ACC112 (cell line): ENCODE data around the gene FBXO8.
"Not testable (repeated sequence)": the region's sequence is repeated elsewhere in the genome, so short reads cannot be mapped to it uniquely, and the experiment has no call there.

Experiments used
- H2AFZ ChIP-seq: fragments of 200-600 bp; sonication (generic); one replicate; pipeline ENCODE4 v1.6.0; 2017; ENCODE audit warnings: antibody characterized with exemption, low read length; ENCODE audit not compliant: unreplicated experiment
- H3K27ac ChIP-seq: fragments of 200-600 bp; sonication (generic); 2 replicates; pipeline ENCODE4 v1.5.1; 2014; ENCODE audit warnings: low read depth, mild to moderate bottlenecking, antibody characterized with exemption, low read length, moderate library complexity
- H3K27me3 ChIP-seq: fragments of 200-600 bp; sonication (generic); 2 replicates; pipeline ENCODE4 v1.6.1; 2014; ENCODE audit warnings: mild to moderate bottlenecking, antibody characterized with exemption, low read length, moderate library complexity, mixed read lengths; ENCODE audit not compliant: insufficient read depth
- H3K36me3 ChIP-seq: fragments of 200-600 bp; sonication (generic); 2 replicates; pipeline ENCODE4 v1.6.1; 2016; ENCODE audit warnings: mild to moderate bottlenecking, antibody characterized with exemption, low read length, moderate library complexity, mixed read lengths; ENCODE audit not compliant: insufficient read depth
- H3K4me1 ChIP-seq: fragments of 200-600 bp; sonication (generic); one replicate; pipeline ENCODE4 v1.6.1; 2016; ENCODE audit warnings: low read length, mixed read lengths; ENCODE audit not compliant: insufficient read depth, unreplicated experiment, control insufficient read depth
- H3K4me3 ChIP-seq: fragments of 200-600 bp; sonication (generic); 2 replicates; pipeline ENCODE4 v1.5.1; 2014; ENCODE audit warnings: mild to moderate bottlenecking, low read depth, low read length
- H3K79me2 ChIP-seq: fragments of 200-600 bp; sonication (generic); one replicate; pipeline ENCODE4 v1.6.0; 2016; ENCODE audit warnings: low read length; ENCODE audit not compliant: control insufficient read depth, unreplicated experiment, insufficient read depth

Gene FBXO8

DNA sequence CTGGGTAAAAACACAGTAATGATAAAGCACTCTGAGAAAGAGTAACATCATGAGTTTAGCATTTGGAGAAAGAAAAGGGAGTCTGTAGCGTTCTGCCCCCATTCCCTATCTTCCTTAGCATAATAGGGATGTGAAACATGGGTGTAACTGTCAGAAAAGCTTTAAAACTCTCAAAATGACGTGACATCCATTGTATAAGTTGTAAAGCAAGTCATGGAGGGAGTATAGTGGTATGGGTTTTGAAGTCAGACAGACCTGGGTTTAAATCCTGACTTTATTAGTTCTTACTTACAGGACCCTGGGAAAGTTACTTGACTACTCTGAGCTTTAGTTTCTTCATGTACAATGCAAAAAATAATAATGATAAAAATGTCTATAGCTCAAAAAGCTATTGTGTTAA lies 17.1 kb downstream of the FBXO8 start:
- Histone ChIP-seq H3K4me3 (no peak overlapping the region), H3K4me1 (peaks cover 5% of the 10 kb centered on the region), H3K79me2 (peaks cover 4% of the 10 kb centered on the region), H3K36me3 (no peaks in the 10 kb centered on the region), H3K27ac (no peak overlapping the region), H3K27me3 (no peaks in the 10 kb centered on the region), H2AFZ (no peak overlapping the region)

DNA sequence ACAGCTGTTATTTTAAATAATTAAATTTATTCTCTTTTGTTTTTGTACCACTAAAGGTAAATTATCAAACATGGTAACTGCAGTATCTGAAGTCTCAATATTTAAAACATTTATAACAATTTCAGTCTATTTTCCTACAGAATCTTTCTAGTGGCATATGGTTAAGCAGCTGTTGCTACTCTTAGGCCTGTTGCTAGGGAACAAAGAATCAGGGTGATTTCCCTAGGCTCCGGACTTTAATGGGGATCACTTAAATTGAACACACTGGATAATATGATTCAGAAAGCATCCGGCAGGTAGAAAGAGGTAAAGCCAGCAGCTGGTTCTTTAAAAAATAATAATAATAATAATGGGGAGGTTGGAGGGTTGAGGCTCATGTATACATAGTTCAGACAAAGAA lies 17.6 kb downstream of the FBXO8 start:
- Histone ChIP-seq H3K4me1 (peaks cover 5% of the 10 kb centered on the region), H3K27me3 (no peaks in the 10 kb centered on the region), H3K27ac (no peak overlapping the region), H3K79me2 (peaks cover 4% of the 10 kb centered on the region), H3K36me3 (no peaks in the 10 kb centered on the region), H3K4me3 (no peak overlapping the region), H2AFZ (no peak overlapping the region)

GRCh38 chr4:174263445-174263736 lies 20.1 kb downstream of the FBXO8 start:
- H2AFZ ChIP-seq, result no peak overlapping the region
- no peaks in the 10 kb centered on the region for H3K36me3 ChIP-seq
- H3K27me3 ChIP-seq, result no peaks in the 10 kb centered on the region
- peaks cover 17% of the 10 kb centered on the region for H3K4me1 ChIP-seq
- H3K27ac ChIP-seq, result no peak overlapping the region
- H3K79me2 ChIP-seq, result peaks cover 4% of the 10 kb centered on the region
- no peak overlapping the region for H3K4me3 ChIP-seq

GRCh38 chr4:174262624-174263444 lies 20.6 kb downstream of the FBXO8 start:
- Histone ChIP-seq H3K79me2 (peaks cover 4% of the 10 kb centered on the region), H3K4me3 (no peak overlapping the region), H2AFZ (no peak overlapping the region), H3K36me3 (no peaks in the 10 kb centered on the region), H3K27ac (no peak overlapping the region), H3K27me3 (no peaks in the 10 kb centered on the region), H3K4me1 (peaks cover 17% of the 10 kb centered on the region)

GRCh38 chr4:174261432-174261831 lies 22.0 kb downstream of the FBXO8 start:
- H3K27ac ChIP-seq, result not testable (repeated sequence)
- peak overlapping the region; percentile 13; the same call in 1 of the 2 replicates for H3K4me3 ChIP-seq

DNA sequence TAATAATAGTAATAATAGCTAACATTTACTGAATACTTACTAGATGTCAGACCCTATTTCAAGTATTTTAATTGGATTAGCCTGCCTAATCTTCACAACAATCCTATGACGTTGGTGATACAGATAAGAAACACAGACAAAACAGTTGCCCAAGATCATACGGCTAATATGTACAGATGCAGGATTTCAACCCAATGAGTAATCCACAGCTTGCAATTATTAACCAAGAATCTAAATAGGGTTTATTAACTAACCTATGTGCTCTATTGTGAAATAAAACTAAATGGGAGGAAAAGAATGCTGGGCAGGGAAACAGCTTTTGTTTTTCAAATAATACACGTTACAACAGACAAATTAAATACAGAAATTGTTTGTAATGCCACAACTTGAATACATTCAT lies 23.4 kb downstream of the FBXO8 start:
- H3K27me3 ChIP-seq, result no peaks in the 10 kb centered on the region
- peaks cover 4% of the 10 kb centered on the region for H3K79me2 ChIP-seq
- H2AFZ ChIP-seq, result no peak overlapping the region
- peak overlapping the region; percentile 58; the same call in 1 of the 2 replicates for H3K4me3 ChIP-seq
- H3K4me1 ChIP-seq, result peaks cover 36% of the 10 kb centered on the region
- no peaks in the 10 kb centered on the region for H3K36me3 ChIP-seq
- H3K27ac ChIP-seq, result peak overlapping the region; percentile 27; the same call in 1 of the 2 replicates

More at GRCh38 chr4:174261432-174261831, 22.0 kb downstream of the FBXO8 start:
- H3K79me2 ChIP-seq, H3K27me3 ChIP-seq, H3K36me3 ChIP-seq, H2AFZ ChIP-seq: not testable (repeated sequence)
- peaks cover 26% of the 10 kb centered on the region for H3K4me1 ChIP-seq

- Histone ChIP-seq H3K4me3 (no peak overlapping the region), H3K79me2 (peaks cover 4% of the 10 kb centered on the region), H3K27me3 (no peaks in the 10 kb centered on the region), H3K27ac (no peak overlapping the region), H3K36me3 (no peaks in the 10 kb centered on the region), H2AFZ (no peak overlapping the region), H3K4me1 (peaks cover 36% of the 10 kb centered on the region)
Measured at GRCh38 chr4:174259580-174259979, 23.9 kb downstream of the FBXO8 start.

GRCh38 chr4:174256277-174256713 lies 27.2 kb downstream of the FBXO8 start:
- Histone ChIP-seq H3K4me1 (peaks cover 32% of the 10 kb centered on the region), H3K79me2 (no peaks in the 10 kb centered on the region), H3K36me3 (no peaks in the 10 kb centered on the region), H3K27me3 (no peaks in the 10 kb centered on the region), H3K27ac (peak overlapping the region; percentile 55), H3K4me3 (peak overlapping the region; percentile 49), H2AFZ (no peak overlapping the region)

DNA sequence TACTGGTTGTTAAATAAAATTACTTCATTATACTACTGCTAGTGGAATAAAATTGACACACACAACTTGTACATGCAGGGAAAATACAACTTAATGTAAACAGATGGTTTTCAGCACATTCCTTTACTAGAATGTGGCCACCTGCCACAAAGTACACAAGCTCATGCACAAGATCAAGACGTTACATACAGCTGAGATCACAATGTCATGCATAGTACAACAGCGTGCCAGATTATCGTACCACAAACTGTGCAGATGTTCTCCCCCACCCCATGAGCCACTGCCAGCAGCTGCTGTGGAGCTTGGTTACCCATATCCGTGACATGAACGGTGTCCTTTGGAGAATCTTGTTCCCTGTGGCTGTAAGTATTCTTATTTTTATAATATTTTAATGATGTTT lies 27.7 kb downstream of the FBXO8 start:
- no peaks in the 10 kb centered on the region for H3K36me3 ChIP-seq
- H2AFZ ChIP-seq, result no peak overlapping the region
- no peaks in the 10 kb centered on the region for H3K79me2 ChIP-seq
- peaks cover 30% of the 10 kb centered on the region for H3K4me1 ChIP-seq
- H3K27me3 ChIP-seq, result no peaks in the 10 kb centered on the region
- 0 out of 2 replicates have a peak overlapping the region, but pooled peaks have one; percentile 55 for H3K27ac ChIP-seq
- peak overlapping the region; percentile 7; the same call in 1 of the 2 replicates for H3K4me3 ChIP-seq

DNA sequence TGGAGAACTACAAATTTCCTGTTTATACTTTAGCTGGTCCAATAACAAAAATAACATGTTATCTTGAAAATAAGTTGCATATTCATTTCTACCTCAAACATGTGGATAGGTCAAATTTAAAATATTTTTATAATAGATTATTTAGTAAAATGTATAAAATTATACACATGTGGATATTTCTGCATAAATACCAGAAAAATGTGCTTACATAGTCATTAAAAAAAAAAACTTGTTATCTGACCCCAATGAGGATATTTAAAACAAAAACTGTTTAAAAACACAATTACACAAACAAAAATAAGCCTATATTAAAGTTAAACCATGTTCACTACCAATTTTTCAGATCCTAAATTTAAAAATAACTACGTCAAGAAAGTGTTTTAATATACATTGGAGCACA lies 28.1 kb downstream of the FBXO8 start:
- Histone ChIP-seq H2AFZ (no peak overlapping the region), H3K27ac (no peak overlapping the region), H3K27me3 (no peaks in the 10 kb centered on the region), H3K79me2 (no peaks in the 10 kb centered on the region), H3K4me1 (peaks cover 26% of the 10 kb centered on the region), H3K36me3 (no peaks in the 10 kb centered on the region), H3K4me3 (no peak overlapping the region)

DNA sequence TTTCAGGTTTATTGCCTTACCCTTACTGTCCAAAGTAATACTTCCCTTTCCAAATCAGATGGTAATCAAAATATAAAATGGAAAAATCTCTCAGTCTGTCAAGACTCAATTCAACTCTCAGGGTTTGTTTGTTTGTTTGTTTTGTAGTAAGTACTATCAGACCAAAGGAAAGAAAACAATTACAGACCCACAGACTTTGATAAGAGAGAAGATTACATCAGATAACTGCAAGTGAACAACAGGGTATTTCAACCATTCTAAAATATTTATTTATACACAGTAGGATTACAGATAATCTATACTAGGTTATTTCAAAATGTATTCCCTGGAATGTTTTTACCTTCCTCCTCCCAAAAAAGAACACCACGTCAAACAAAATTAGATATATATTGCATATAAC lies 28.9 kb downstream of the FBXO8 start:
- H3K79me2 ChIP-seq, result no peaks in the 10 kb centered on the region
- no peak overlapping the region for H2AFZ ChIP-seq
- H3K27me3 ChIP-seq, result no peaks in the 10 kb centered on the region
- H3K4me1 ChIP-seq, result peaks cover 19% of the 10 kb centered on the region
- no peak overlapping the region for H3K27ac ChIP-seq
- H3K36me3 ChIP-seq, result no peaks in the 10 kb centered on the region
- no peak overlapping the region for H3K4me3 ChIP-seq
